CD14-positive monocyte (primary cell): Measurements from ENCODE around the gene ACTRT3. TPM values are rescaled to one million over a fixed set of nuclear protein-coding genes. Genes with fewer than 3 reads are reported as not detected.

Experiments used
- DNase-seq, 3 donors: peaks; one replicate each; pipeline ENCODE4 v3.0.0-alpha.2; 2011 to 2022
- H2AFZ ChIP-seq: 2 replicates; pipeline ENCODE4 v1.6.0; 2012; ENCODE audit warnings: mild to moderate bottlenecking, low read depth, low read length, inconsistent platforms; ENCODE audit not compliant: insufficient read depth, poor library complexity, severe bottlenecking
- H3K27ac ChIP-seq, 2 donors: 1 replicate in 1 of 2; 2 replicates in 1 of 2; pipeline ENCODE4 v1.5.1; 2012 to 2013; ENCODE audit warnings: low read length in 2 of 2, control low read depth in 1 of 2, inconsistent platforms in 1 of 2, low read depth in 1 of 2, mild to moderate bottlenecking in 1 of 2
- H3K27me3 ChIP-seq, 2 donors: one replicate each; pipeline versions ENCODE4 v1.6.0 to v1.6.1; 2011 to 2013; ENCODE audit warnings: low read length in 2 of 2; ENCODE audit not compliant: control insufficient read depth in 2 of 2, insufficient read depth in 2 of 2
- H3K36me3 ChIP-seq, 2 donors: replicated peaks in 1 of 2; 1 replicate in 1 of 2; 2 replicates in 1 of 2; pipeline versions ENCODE4 v1.5.1 to v1.6.1; 2012 to 2013; ENCODE audit warnings: low read length in 2 of 2, control low read depth in 1 of 2, inconsistent platforms in 1 of 2, mild to moderate bottlenecking in 1 of 2; ENCODE audit not compliant: insufficient read depth in 2 of 2, control insufficient read depth in 1 of 2
- H3K4me1 ChIP-seq, 2 donors: 1 replicate in 1 of 2; 2 replicates in 1 of 2; pipeline versions ENCODE4 v1.5.1 to v1.6.1; 2012 to 2013; ENCODE audit warnings: low read length in 2 of 2, control low read depth in 1 of 2, inconsistent platforms in 1 of 2, mild to moderate bottlenecking in 1 of 2, moderate library complexity in 1 of 2; ENCODE audit not compliant: insufficient read depth in 2 of 2, control insufficient read depth in 1 of 2
- H3K4me2 ChIP-seq: replicated peaks from 2 replicates; pipeline ENCODE3; 2012; ENCODE audit warnings: low read length, moderate library complexity, mild to moderate bottlenecking; ENCODE audit not compliant: poor library complexity, severe bottlenecking; ENCODE audit errors: extremely low read depth
- H3K4me3 ChIP-seq, 3 experiments: fragments of 200-600 bp in 1 of 3; sonication (generic) in 1 of 3; replicated peaks in 1 of 3; 1 replicate in 2 of 3; 2 replicates in 1 of 3; pipeline ENCODE4 v1.5.1; 2011 to 2013; ENCODE audit warnings: low read length in 3 of 3, mild to moderate bottlenecking in 3 of 3, control low read depth in 2 of 3, low read depth in 2 of 3, inconsistent platforms in 1 of 3, moderate library complexity in 1 of 3
- H3K79me2 ChIP-seq: 2 replicates; pipeline ENCODE4 v1.6.0; 2012; ENCODE audit warnings: mild to moderate bottlenecking, control low read depth, inconsistent platforms, low read length, moderate library complexity; ENCODE audit not compliant: insufficient read depth
- H3K9ac ChIP-seq: 2 replicates; pipeline ENCODE4 v1.6.0; 2017; ENCODE audit warnings: low read length, mild to moderate bottlenecking; ENCODE audit not compliant: insufficient read depth, poor library complexity, severe bottlenecking
- H3K9me3 ChIP-seq, 2 donors: replicated peaks in 1 of 2; 1 replicate in 1 of 2; 2 replicates in 1 of 2; pipeline versions ENCODE4 v1.5.1 to v1.6.1; 2012 to 2013; ENCODE audit warnings: low read length in 2 of 2, control low read depth in 1 of 2; ENCODE audit not compliant: control insufficient read depth in 1 of 2, insufficient read depth in 1 of 2
- H4K20me1 ChIP-seq: 2 replicates; pipeline ENCODE4 v1.6.0; 2012; ENCODE audit warnings: mild to moderate bottlenecking, low read length, control low read depth, moderate library complexity; ENCODE audit not compliant: insufficient read depth
- H3K27ac Mint-ChIP-seq, 7 donors: one replicate each; pipeline ENCODE4 v1.8.0; 2020; ENCODE audit warnings: mild to moderate bottlenecking in 7 of 7, mixed read lengths in 7 of 7, moderate library complexity in 6 of 7, inconsistent platforms in 2 of 7
- H3K27me3 Mint-ChIP-seq, 3 donors: one replicate each; pipeline ENCODE4 v1.8.0; 2021 to 2022; ENCODE audit warnings: low read depth in 3 of 3, mild to moderate bottlenecking in 3 of 3, mixed read lengths in 3 of 3, moderate library complexity in 3 of 3, inconsistent platforms in 1 of 3
- H3K36me3 Mint-ChIP-seq, 2 donors: one replicate each; pipeline ENCODE4 v1.8.0; 2020; ENCODE audit warnings: mixed read lengths in 2 of 2, inconsistent platforms in 1 of 2, mild to moderate bottlenecking in 1 of 2
- H3K4me1 Mint-ChIP-seq: one replicate; pipeline ENCODE4 v1.8.0; 2020; ENCODE audit warnings: mild to moderate bottlenecking, mixed read lengths
- H3K4me3 Mint-ChIP-seq, 2 donors: one replicate each; pipeline ENCODE4 v1.8.0; 2020; ENCODE audit warnings: mild to moderate bottlenecking in 2 of 2, mixed read lengths in 2 of 2, moderate library complexity in 1 of 2
- H3K9me3 Mint-ChIP-seq, 7 donors: one replicate each; pipeline ENCODE4 v1.8.0; 2020 to 2022; ENCODE audit warnings: mixed read lengths in 7 of 7, mild to moderate bottlenecking in 6 of 7, moderate library complexity in 6 of 7, inconsistent platforms in 2 of 7
- CTCF ChIP-seq: fragments of 200-600 bp; IDR thresholded peaks from one replicate; pipeline ENCODE4 v1.8.0; 2022; ENCODE audit warnings: antibody characterized with exemption, mild to moderate bottlenecking
- WGBS: methylation state at CpG from one replicate; pipeline ENCODE4 v1.1.5; 2013; ENCODE audit warnings: missing lambda C conversion rate; ENCODE audit not compliant: insufficient coverage; 5-methylcytosine and 5-hydroxymethylcytosine counted together
- intact Hi-C, 2 donors: fragments of 100-400 bp; cut with micrococcal nuclease; formaldehyde crosslinking; loops; one replicate each; pipeline versions ENCODE4 v1.15.0 to v1.15.1; 2023
- polyA plus RNA-seq, 3 donors: library from polyadenylated mRNA; depleted of rRNA in 1 of 3; unstranded in 2 of 3; stranded (reverse) in 1 of 3; fragments of 300-500 nt in 2 of 3; fragments of >200 nt in 1 of 3; fragmentation: Illumina TruSeq in 2 of 3; gene quantifications; 1 replicate in 2 of 3; 2 replicates in 1 of 3; pipeline ENCODE4 v1.2.3, GENCODE V29; 2012 to 2021

Gene ACTRT3
- polyA plus RNA-seq, 3 donors: 0.03 to 0.08 TPM; not detected in 1

- peaks cover 0 to 4% (median 0%) of the 10 kb centered on the region in 7 donors for H3K9me3 Mint-ChIP-seq
- Histone ChIP-seq H3K4me2 (no peak overlapping the region), H4K20me1 (no peaks in the 10 kb centered on the region), H3K36me3 (no peaks in the 10 kb centered on the region), H3K27ac (no peak overlapping the region), H3K9me3 (no peaks in the 10 kb centered on the region), H3K4me1 (no peaks in the 10 kb centered on the region), H3K9ac (no peak overlapping the region), H2AFZ (no peak overlapping the region), H3K4me3 (no peak overlapping the region), H3K79me2 (no peaks in the 10 kb centered on the region), H3K27me3 (no peaks in the 10 kb centered on the region)
- no peak for TF ChIP-seq CTCF
- peaks cover 4% of the 10 kb centered on the region for H3K4me1 Mint-ChIP-seq
- H3K4me3 Mint-ChIP-seq: no peak overlapping the region
- H3K36me3 Mint-ChIP-seq: no peaks in the 10 kb centered on the region
- no CpG with 5 or more reads among the region's 2 CpGs for WGBS
- DNase-seq: no peak
- intact Hi-C loops: no loop called here
- no peak overlapping the region for H3K27ac Mint-ChIP-seq
- H3K27me3 Mint-ChIP-seq: peaks cover 8 to 12% (median 9%) of the 10 kb centered on the region in 3 donors
These were observed 17.5 kb downstream of the ACTRT3 start for GRCh38 chr3:169751875-169752274.

- no peaks in the 10 kb centered on the region for H3K36me3 ChIP-seq
- 100% methylated on average over 1 of the region's 2 CpGs for WGBS
- H3K4me1 ChIP-seq: no peaks in the 10 kb centered on the region
- H3K27ac Mint-ChIP-seq: no peak overlapping the region
- TF ChIP-seq CTCF: no peak
- intact Hi-C loops: no loop called here
- H3K9me3 ChIP-seq: no peaks in the 10 kb centered on the region
- H3K36me3 Mint-ChIP-seq: no peaks in the 10 kb centered on the region
- peaks cover 4% of the 10 kb centered on the region for H3K4me1 Mint-ChIP-seq
- no peaks in the 10 kb centered on the region for H3K79me2 ChIP-seq
- H3K27me3 ChIP-seq: no peaks in the 10 kb centered on the region
- H3K27me3 Mint-ChIP-seq: peaks cover 7 to 12% (median 8%) of the 10 kb centered on the region in 3 donors
- no peak overlapping the region for H3K4me3 Mint-ChIP-seq
- no peak overlapping the region for H3K4me3 ChIP-seq
- no peak overlapping the region for H2AFZ ChIP-seq
- peaks cover 0 to 4% (median 0%) of the 10 kb centered on the region in 7 donors for H3K9me3 Mint-ChIP-seq
- H4K20me1 ChIP-seq: no peaks in the 10 kb centered on the region
- no peak overlapping the region for H3K27ac ChIP-seq
- DNase-seq: no peak
- H3K9ac ChIP-seq: no peak overlapping the region
- no peak overlapping the region for H3K4me2 ChIP-seq
These were observed 18.7 kb downstream of the ACTRT3 start for GRCh38 chr3:169750665-169751064.
